Measurements from ENCODE around the gene SCN8A. TPM values are rescaled to one million over a fixed set of nuclear protein-coding genes. Genes with fewer than 3 reads are reported as not detected.

The SCN8A gene
- total and polyA plus RNA-seq, 3 donors from 2014 or later, result 4.8 to 15.3 (median 11.0) TPM

DNA sequence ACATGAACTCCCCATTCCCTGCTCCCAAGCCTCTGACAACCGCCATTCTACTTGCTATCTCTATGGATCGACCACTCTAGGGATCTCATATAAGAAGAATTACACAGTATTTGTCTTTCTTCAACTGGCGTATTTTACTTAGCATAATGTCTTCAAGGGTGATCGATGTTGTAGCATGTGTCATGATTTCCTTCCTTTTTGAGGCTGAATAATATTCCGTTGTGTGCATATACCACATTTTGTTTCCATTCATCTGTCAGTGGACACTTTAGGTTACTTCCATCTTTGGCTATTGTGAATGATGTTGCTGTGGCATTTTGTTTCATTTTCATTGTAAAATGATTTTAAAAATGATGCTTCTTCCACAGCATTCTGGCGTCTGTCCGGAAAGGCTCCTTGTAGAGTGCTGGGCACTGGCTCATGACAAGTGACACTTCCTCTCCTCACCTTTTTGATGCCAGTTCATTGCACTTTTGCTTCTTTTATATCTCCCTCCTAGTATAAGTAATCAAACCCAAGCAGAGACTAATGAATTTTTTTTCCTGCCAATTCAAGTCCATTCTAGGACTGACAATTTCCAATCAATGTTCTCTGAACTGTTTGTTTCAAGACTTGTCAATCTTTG lies 39.3 kb downstream of the SCN8A start:
- H3K4me3 ChIP-seq, result no peak overlapping the region
- no peak for TF ChIP-seq POLR2A (IDR thresholded peaks at IDR 0.05)
- no peak for TF ChIP-seq CTCF (IDR thresholded peaks at IDR 0.05)
- no peak overlapping the region for H3K27ac ChIP-seq
- no peak for DNase-seq
- no peaks in the 10 kb centered on the region for H3K36me3 ChIP-seq (ENCODE audit: low read depth, missing control alignments)
- no peaks in the 10 kb centered on the region for H3K27me3 ChIP-seq
- H3K9me3 ChIP-seq, result no peaks in the 10 kb centered on the region
- 82 to 85% methylated on average over 7 of the region's 7 CpGs for WGBS, 2 donors
- intact Hi-C loops (cut with DNase I; ENCODE audit: low total_unique reads), result no loop called here
- no peaks in the 10 kb centered on the region for H3K4me1 ChIP-seq

- WGBS, 2 donors, result 76 to 79% methylated on average over 3 of the region's 3 CpGs
- DNase-seq, result no peak
- TF ChIP-seq POLR2A (IDR thresholded peaks at IDR 0.05), result no peak
- no peak for TF ChIP-seq CTCF (IDR thresholded peaks at IDR 0.05)
Observed at GRCh38 chr12:51630986-51631385, 40.0 kb downstream of the SCN8A start.

DNA sequence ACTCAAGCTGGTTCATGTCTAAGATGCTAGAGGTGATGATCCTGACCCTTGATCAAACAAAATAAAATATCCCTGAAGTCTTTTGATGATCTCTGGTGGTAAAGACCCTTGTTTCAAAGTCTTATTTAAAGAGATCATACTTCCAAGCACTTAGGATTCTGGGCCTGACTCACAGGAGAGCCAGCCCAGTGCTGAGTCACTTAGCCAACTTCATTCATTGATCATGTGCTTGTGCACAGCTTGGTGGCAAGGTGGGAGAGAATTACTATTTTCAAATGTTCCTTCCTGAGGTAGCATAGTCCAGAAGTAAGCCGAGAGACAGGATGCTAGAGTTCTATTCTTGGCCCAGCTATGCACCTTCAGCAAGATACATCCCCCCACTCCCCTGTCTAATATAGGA lies 40.6 kb downstream of the SCN8A start:
- WGBS, 2 donors, result 50 to 90% methylated on average over 1 of the region's 1 CpG
- Histone ChIP-seq H3K4me1 (no peaks in the 10 kb centered on the region), H3K27me3 (no peaks in the 10 kb centered on the region), H3K4me3 (no peak overlapping the region), H3K27ac (no peak overlapping the region), H3K36me3 (ENCODE audit: low read depth, missing control alignments) (no peaks in the 10 kb centered on the region), H3K9me3 (no peaks in the 10 kb centered on the region)
- intact Hi-C loops (cut with DNase I; ENCODE audit: low total_unique reads), result no loop called here
- DNase-seq, result no peak
- TF ChIP-seq POLR2A (IDR thresholded peaks at IDR 0.05) (no peak), CTCF (IDR thresholded peaks at IDR 0.05) (no peak)

More at GRCh38 chr12:51630986-51631385, 40.0 kb downstream of the SCN8A start:
- Histone ChIP-seq H3K27ac (no peak overlapping the region), H3K4me3 (no peak overlapping the region), H3K27me3 (no peaks in the 10 kb centered on the region), H3K4me1 (no peaks in the 10 kb centered on the region), H3K36me3 (ENCODE audit: low read depth, missing control alignments) (no peaks in the 10 kb centered on the region), H3K9me3 (no peaks in the 10 kb centered on the region)
- intact Hi-C loops (cut with DNase I; ENCODE audit: low total_unique reads), result no loop called here

DNA sequence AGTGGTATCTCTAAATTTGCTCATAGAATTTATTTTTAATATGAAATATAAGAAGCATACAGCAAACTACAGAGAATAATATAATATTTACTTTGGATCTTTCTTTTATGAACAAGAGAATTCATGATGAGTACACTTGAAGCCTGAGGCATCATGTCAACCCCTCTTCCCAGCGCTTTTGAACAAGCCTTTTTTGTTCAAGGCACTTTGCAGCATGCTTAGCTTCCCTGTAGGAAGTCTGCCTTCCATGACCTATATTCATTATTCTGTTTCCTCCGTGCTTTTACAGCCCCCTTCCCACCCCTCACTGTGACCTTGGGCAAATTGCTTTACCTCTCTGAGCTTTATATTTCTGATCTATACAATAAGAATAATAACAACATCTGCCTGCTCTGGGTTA lies 41.6 kb downstream of the SCN8A start:
- 63% methylated on average over 2 of the region's 2 CpGs for WGBS, 2 donors
- intact Hi-C loops (cut with DNase I; ENCODE audit: low total_unique reads), result no loop called here
- no peak for DNase-seq

More for the DNA sequence above, 41.6 kb downstream of the SCN8A start:
- no peaks in the 10 kb centered on the region for H3K27me3 ChIP-seq
- no peak for TF ChIP-seq CTCF (IDR thresholded peaks at IDR 0.05)
- no peak for TF ChIP-seq POLR2A (IDR thresholded peaks at IDR 0.05)
- H3K4me3 ChIP-seq, result no peak overlapping the region
- H3K4me1 ChIP-seq, result no peaks in the 10 kb centered on the region
- no peaks in the 10 kb centered on the region for H3K36me3 ChIP-seq (ENCODE audit: low read depth, missing control alignments)
- no peaks in the 10 kb centered on the region for H3K9me3 ChIP-seq
- no peak overlapping the region for H3K27ac ChIP-seq

Measured in testis (tissue), 3 donors.